GM23248 (cell line): ENCODE results near the gene DYRK1B. TPM values are rescaled to one million over a fixed set of nuclear protein-coding genes. Genes with fewer than 3 reads are reported as not detected.

ENCODE experiments used
- DNase-seq: peaks from one replicate; pipeline ENCODE4 v3.0.0-alpha.2; 2015
- H2AFZ ChIP-seq: fragments of 200-600 bp; sonication (generic); 2 replicates; pipeline ENCODE4 v1.6.1; 2016; ENCODE audit warnings: antibody characterized with exemption
- H3F3A ChIP-seq: fragments of 200-600 bp; sonication (generic); 2 replicates; pipeline ENCODE4 v1.6.1; 2016; ENCODE audit warnings: mild to moderate bottlenecking, antibody characterized with exemption, mixed run types; ENCODE audit not compliant: insufficient read depth
- H3K27ac ChIP-seq: fragments of 200-600 bp; sonication (generic); 2 replicates; pipeline ENCODE4 v1.5.1; 2016; ENCODE audit warnings: mild to moderate bottlenecking
- H3K27me3 ChIP-seq: fragments of 200-600 bp; sonication (generic); replicated peaks from 2 replicates; pipeline ENCODE4 v1.6.1; 2016; ENCODE audit warnings: mild to moderate bottlenecking; ENCODE audit not compliant: insufficient read depth
- H3K36me3 ChIP-seq: fragments of 200-600 bp; sonication (generic); 2 replicates; pipeline ENCODE4 v1.6.1; 2016; ENCODE audit warnings: low read depth, mild to moderate bottlenecking
- H3K4me1 ChIP-seq: fragments of 200-600 bp; sonication (generic); 2 replicates; pipeline ENCODE4 v1.6.1; 2016; ENCODE audit warnings: mild to moderate bottlenecking; ENCODE audit not compliant: insufficient read depth
- H3K4me2 ChIP-seq: fragments of 200-600 bp; sonication (generic); one replicate; pipeline ENCODE4 v1.6.1; 2016; ENCODE audit warnings: mild to moderate bottlenecking; ENCODE audit not compliant: unreplicated experiment
- H3K4me3 ChIP-seq: fragments of 200-600 bp; sonication (generic); 2 replicates; pipeline ENCODE4 v1.5.1; 2016; ENCODE audit warnings: mild to moderate bottlenecking
- H3K79me2 ChIP-seq: fragments of 200-600 bp; sonication (generic); 2 replicates; pipeline ENCODE4 v1.6.1; 2016; ENCODE audit warnings: mild to moderate bottlenecking; ENCODE audit not compliant: insufficient read depth
- H3K9ac ChIP-seq: fragments of 200-600 bp; sonication (generic); 2 replicates; pipeline ENCODE4 v1.6.1; 2016; ENCODE audit warnings: mild to moderate bottlenecking
- H3K9me2 ChIP-seq: fragments of 200-600 bp; sonication (generic); 2 replicates; pipeline ENCODE4 v1.6.1; 2016; ENCODE audit warnings: mixed run types, mild to moderate bottlenecking, moderate library complexity; ENCODE audit not compliant: insufficient read depth
- H3K9me3 ChIP-seq: fragments of 200-600 bp; sonication (generic); one replicate; pipeline ENCODE4 v1.6.1; 2017; ENCODE audit warnings: low read depth
- H4K20me1 ChIP-seq: fragments of 200-600 bp; sonication (generic); 2 replicates; pipeline ENCODE4 v1.6.0; 2016; ENCODE audit not compliant: insufficient read depth
- EZH2 ChIP-seq: fragments of 200-600 bp; sonication (generic); IDR thresholded peaks from 2 replicates; pipeline ENCODE4 v1.6.1; 2018; ENCODE audit warnings: antibody characterized with exemption, mild to moderate bottlenecking; ENCODE audit not compliant: insufficient read depth, poor library complexity, severe bottlenecking
- EZH2phosphoT487 ChIP-seq: fragments of 200-600 bp; sonication (generic); IDR thresholded peaks from 2 replicates; pipeline ENCODE4 v1.6.1; 2018; ENCODE audit warnings: antibody characterized with exemption, moderate library complexity, mild to moderate bottlenecking, low read depth; ENCODE audit not compliant: insufficient read depth
- WGBS, 2 experiments: methylation state at CpG; one replicate each; pipeline ENCODE4 v1.1.6; 2015 to 2017; ENCODE audit warnings: low lambda C conversion rate in 2 of 2, low coverage in 1 of 2; ENCODE audit errors: missing lambda C conversion rate in 2 of 2; 5-methylcytosine and 5-hydroxymethylcytosine counted together
- in situ Hi-C: fragments of 300-500 bp; cut with MboI; formaldehyde crosslinking; loops from 2 replicates; pipeline ENCODE4 v1.15.0; 2020
- polyA plus RNA-seq: library from polyadenylated mRNA; unstranded; fragments of >200 nt; fragmentation: Nextera tagmentation; extraction: Ambion mirVana; gene quantifications from 2 replicates; pipeline ENCODE4 v1.2.1, GENCODE V29; 2016
- total RNA-seq: library from RNA; depleted of rRNA; stranded (reverse); fragments of >200 nt; shearing (Covaris generic); gene quantifications from 2 replicates; pipeline ENCODE4 v1.2.3, GENCODE V29; 2014

Gene DYRK1B
- total and polyA plus RNA-seq, 2 experiments from 2014 or later, result 11.1 to 14.9 TPM

DNA sequence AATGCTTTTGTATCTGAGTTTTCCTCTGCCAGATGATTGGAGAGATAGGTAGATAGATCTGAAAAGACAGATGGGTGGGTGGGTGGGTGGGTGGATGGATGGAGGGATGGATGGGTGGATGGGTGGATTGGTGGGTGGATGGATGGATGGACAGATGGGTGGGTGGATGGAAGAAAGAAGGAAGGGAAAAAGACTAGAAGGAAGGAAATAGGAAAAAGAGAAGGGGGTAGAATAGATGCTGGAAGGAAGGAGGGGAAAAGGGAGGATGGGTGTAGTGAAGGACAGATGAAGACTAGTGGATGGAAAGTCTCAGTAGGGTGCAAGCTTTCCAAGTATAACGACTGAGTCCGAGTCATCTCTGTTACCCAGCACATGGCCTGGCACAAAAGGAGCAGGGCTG, 31.2 kb upstream of the DYRK1B start:
- Histone ChIP-seq H2AFZ (no peak overlapping the region), H3K4me3 (no peak overlapping the region), H3K4me2 (no peak overlapping the region), H3K27ac (no peak overlapping the region), H3K27me3 (no peaks in the 10 kb centered on the region; the same call in 1 of the 2 replicates), H3K36me3 (no peaks in the 10 kb centered on the region), H3K79me2 (no peaks in the 10 kb centered on the region), H3K9me2 (no peaks in the 10 kb centered on the region), H4K20me1 (no peaks in the 10 kb centered on the region), H3K4me1 (no peaks in the 10 kb centered on the region), H3F3A (no peaks in the 10 kb centered on the region), H3K9me3 (no peaks in the 10 kb centered on the region), H3K9ac (no peak overlapping the region)
- TF ChIP-seq EZH2 (no peak), EZH2phosphoT487 (no peak)
- no peak for DNase-seq
- in situ Hi-C loops, result no loop called here
- WGBS, 2 experiments, result 82 to 93% methylated on average over 2 of the region's 2 CpGs

DNA sequence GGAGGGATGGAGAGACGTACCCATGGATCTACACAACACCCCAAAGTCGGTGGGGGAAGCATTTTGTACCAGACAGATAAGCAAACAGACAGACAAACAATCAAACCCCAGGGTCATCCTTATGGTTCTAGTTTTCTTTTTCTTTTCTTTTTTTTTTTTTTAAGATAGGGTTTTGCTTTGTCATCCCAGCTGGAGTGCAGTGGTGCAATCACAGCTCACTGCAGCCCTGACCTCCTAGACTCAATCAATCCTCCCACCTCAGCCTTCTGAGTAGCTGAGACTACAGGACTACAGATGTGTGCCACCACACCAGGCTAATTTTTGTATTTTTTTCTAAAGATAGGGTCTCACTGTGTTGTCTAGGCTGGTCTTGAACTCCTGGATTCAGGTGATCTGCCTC, 30.2 kb upstream of the DYRK1B start:
- no peak overlapping the region for H2AFZ ChIP-seq

DNA sequence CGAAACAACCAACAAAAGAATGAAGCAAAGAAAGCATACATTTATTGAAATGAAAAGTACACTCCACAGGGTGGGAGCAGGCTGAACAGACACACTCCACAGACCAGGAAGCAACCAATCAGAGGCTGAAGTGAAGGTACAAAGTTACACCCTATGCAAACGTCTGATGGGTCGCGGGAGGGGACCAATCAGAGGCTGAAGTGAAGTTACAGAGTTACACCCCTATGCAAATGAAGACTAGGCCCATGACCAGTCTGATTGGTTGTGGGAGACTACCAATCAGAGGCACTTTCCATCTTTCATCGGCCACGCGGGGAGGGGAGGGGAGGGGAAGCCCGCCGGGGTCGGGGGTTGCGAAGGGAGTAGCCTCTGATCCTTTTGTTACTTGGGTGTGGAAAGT, 24.6 kb upstream of the DYRK1B start:
- 40 to 72% methylated on average over 4 to 11 of the region's 11 CpGs for WGBS, 2 experiments
- no peak for DNase-seq
- no peaks in the 10 kb centered on the region for H3K9me2 ChIP-seq
- H3K27ac ChIP-seq, result no peak overlapping the region
- H3K9ac ChIP-seq, result no peak overlapping the region
- no peaks in the 10 kb centered on the region for H3K9me3 ChIP-seq
- no peaks in the 10 kb centered on the region for H4K20me1 ChIP-seq
- no peak overlapping the region for H2AFZ ChIP-seq
- H3K36me3 ChIP-seq, result no peaks in the 10 kb centered on the region
- no peaks in the 10 kb centered on the region for H3F3A ChIP-seq
- no peaks in the 10 kb centered on the region for H3K79me2 ChIP-seq
- no peak for TF ChIP-seq EZH2phosphoT487
- no peak for TF ChIP-seq EZH2
- H3K4me1 ChIP-seq, result no peaks in the 10 kb centered on the region
- H3K4me2 ChIP-seq, result no peak overlapping the region
- peaks cover 11% of the 10 kb centered on the region; the same call in 1 of the 2 replicates for H3K27me3 ChIP-seq
- no peak overlapping the region for H3K4me3 ChIP-seq
- in situ Hi-C loops, result no loop called here

More for the DNA sequence above, 30.2 kb upstream of the DYRK1B start:
- H4K20me1 ChIP-seq, result no peaks in the 10 kb centered on the region
- no peak overlapping the region for H3K4me3 ChIP-seq
- H3F3A ChIP-seq, result no peaks in the 10 kb centered on the region
- H3K4me2 ChIP-seq, result no peak overlapping the region
- H3K36me3 ChIP-seq, result no peaks in the 10 kb centered on the region
- TF ChIP-seq EZH2phosphoT487, result no peak
- TF ChIP-seq EZH2, result no peak
- no peaks in the 10 kb centered on the region for H3K9me2 ChIP-seq
- no peak for DNase-seq
- in situ Hi-C loops, result no loop called here
- H3K4me1 ChIP-seq, result no peaks in the 10 kb centered on the region
- H3K27me3 ChIP-seq, result peaks cover 4% of the 10 kb centered on the region
- WGBS, 2 experiments, result 13 to 19% methylated on average over 2 of the region's 2 CpGs
- no peaks in the 10 kb centered on the region for H3K9me3 ChIP-seq
- no peak overlapping the region for H3K9ac ChIP-seq
- H3K27ac ChIP-seq, result no peak overlapping the region
- no peaks in the 10 kb centered on the region for H3K79me2 ChIP-seq

DNA sequence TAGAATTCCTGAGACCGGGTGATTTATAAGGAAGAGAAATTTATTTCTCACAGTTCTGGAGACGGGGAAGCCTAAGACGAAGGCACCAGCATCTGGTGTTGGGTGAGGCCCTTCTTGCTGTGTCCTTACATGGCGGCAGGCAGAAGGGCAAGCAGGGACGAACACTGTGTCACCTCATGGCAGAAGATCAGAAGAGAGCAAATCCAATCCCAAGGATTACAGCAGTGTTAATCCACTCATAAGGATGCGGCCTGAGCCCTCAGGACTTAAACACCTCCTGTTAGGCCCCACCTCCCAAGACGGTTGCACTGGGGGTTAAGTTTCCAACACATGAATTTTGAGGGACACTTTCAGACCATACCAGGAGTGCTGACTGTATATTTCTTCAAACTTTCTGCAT, 18.9 kb upstream of the DYRK1B start:
- DNase-seq, result no peak
- Histone ChIP-seq H3K4me2 (no peak overlapping the region), H3K9me3 (no peaks in the 10 kb centered on the region), H3K36me3 (no peaks in the 10 kb centered on the region), H3K27ac (no peak overlapping the region), H3K9ac (no peak overlapping the region), H2AFZ (no peak overlapping the region), H3K4me1 (no peaks in the 10 kb centered on the region), H3K9me2 (no peaks in the 10 kb centered on the region), H3K27me3 (0 out of 2 replicates have a peak, but pooled peaks cover 7% of the 10 kb centered on the region), H3K4me3 (no peak overlapping the region), H3F3A (no peaks in the 10 kb centered on the region), H3K79me2 (no peaks in the 10 kb centered on the region), H4K20me1 (no peaks in the 10 kb centered on the region)
- TF ChIP-seq EZH2phosphoT487, result no peak
- no peak for TF ChIP-seq EZH2
- WGBS, 2 experiments, result 74 to 75% methylated on average over 7 of the region's 7 CpGs
- in situ Hi-C loops, result no loop called here

GRCh38 chr19:39850892-39851291, 16.9 kb upstream of the DYRK1B start:
- 9 to 18% methylated on average over 2 of the region's 2 CpGs for WGBS, 2 experiments
- Histone ChIP-seq H4K20me1 (no peaks in the 10 kb centered on the region), H3K9me2 (no peaks in the 10 kb centered on the region), H3K27me3 (no peaks in the 10 kb centered on the region), H3K79me2 (peaks cover 3% of the 10 kb centered on the region), H3K4me2 (no peak overlapping the region), H3K9ac (no peak overlapping the region), H3K4me1 (peaks cover 7% of the 10 kb centered on the region), H3F3A (no peaks in the 10 kb centered on the region), H3K36me3 (no peaks in the 10 kb centered on the region), H3K27ac (no peak overlapping the region), H3K4me3 (no peak overlapping the region), H3K9me3 (no peaks in the 10 kb centered on the region), H2AFZ (no peak overlapping the region)
- TF ChIP-seq EZH2 (no peak), EZH2phosphoT487 (no peak)
- in situ Hi-C loops, result no loop called here
- no peak for DNase-seq
